Caco-2 (cell line): ENCODE measurements around the gene AS3MT. TPM values are rescaled to one million over a fixed set of nuclear protein-coding genes. Genes with fewer than 3 reads are reported as not detected.
"Not testable (repeated sequence)": the region's sequence is repeated elsewhere in the genome, so short reads cannot be mapped to it uniquely, and the experiment has no call there.

ENCODE experiments used
- Bru-seq: library from RNA; stranded (reverse); fragments of 400-500 nt; gene quantifications from one replicate; lab custom pipeline; 2021; lab: Mats Ljungman, UMichigan
- BruChase-seq, 2 experiments: library from RNA; stranded (reverse); fragments of 400-500 nt; gene quantifications; one replicate each; lab custom pipeline; 2021; lab: Mats Ljungman, UMichigan
- BruUV-seq: library from RNA; stranded (reverse); fragments of 400-500 nt; replicated peaks from 2 replicates; lab custom pipeline; 2021; lab: Mats Ljungman, UMichigan
- CTCF ChIA-PET: fragments of 300-600 bp; sonication (Branson Sonifier 250); formaldehyde crosslinking; loops from one replicate; lab custom pipeline; 2022; ENCODE audit warnings: antibody characterized with exemption; lab: Charles Lee
- POLR2A ChIA-PET: fragments of 300-600 bp; sonication (Branson Sonifier 250); formaldehyde crosslinking; loops from one replicate; lab custom pipeline; 2022; ENCODE audit warnings: antibody characterized with exemption; lab: Charles Lee
- DNase-seq, 2 experiments: peaks; one replicate each; pipeline versions ENCODE4 v3.0.0 to v3.0.0-alpha.2; 2020 to 2022
- H3K27me3 ChIP-seq: replicated peaks from 2 replicates; pipeline ENCODE4 v1.6.0; 2011; ENCODE audit warnings: low read length; ENCODE audit not compliant: control insufficient read depth, insufficient read depth
- H3K36me3 ChIP-seq: 2 replicates; pipeline ENCODE4 v1.5.1; 2011; ENCODE audit warnings: low read length; ENCODE audit not compliant: control insufficient read depth, insufficient read depth
- H3K4me1 ChIP-seq: fragments of 250-450 bp; sonication (Bioruptor Pico); 2 replicates; pipeline ENCODE4 v1.5.1; 2020; ENCODE audit warnings: mild to moderate bottlenecking
- H3K4me3 ChIP-seq: 2 replicates; pipeline ENCODE4 v1.5.1; 2011; ENCODE audit warnings: low read depth, mild to moderate bottlenecking, control low read depth, low read length
- H3K9me3 ChIP-seq: fragments of 250-450 bp; sonication (Bioruptor Pico); 2 replicates; pipeline ENCODE4 v1.5.1; 2020; ENCODE audit warnings: mild to moderate bottlenecking, moderate library complexity
- H3K27ac Mint-ChIP-seq: one replicate; pipeline ENCODE4 v1.8.0; 2022; ENCODE audit warnings: mixed read lengths; ENCODE audit not compliant: unreplicated experiment
- H3K27me3 Mint-ChIP-seq: one replicate; pipeline ENCODE4 v1.8.0; 2022; ENCODE audit warnings: mixed read lengths; ENCODE audit not compliant: insufficient read depth, unreplicated experiment
- H3K36me3 Mint-ChIP-seq: one replicate; pipeline ENCODE4 v1.8.0; 2022; ENCODE audit warnings: mild to moderate bottlenecking, mixed read lengths; ENCODE audit not compliant: insufficient read depth, unreplicated experiment
- H3K4me1 Mint-ChIP-seq: one replicate; pipeline ENCODE4 v1.8.0; 2022; ENCODE audit warnings: low read depth, mixed read lengths; ENCODE audit not compliant: unreplicated experiment
- H3K4me3 Mint-ChIP-seq: one replicate; pipeline ENCODE4 v1.8.0; 2022; ENCODE audit warnings: mild to moderate bottlenecking, moderate library complexity, mixed read lengths; ENCODE audit not compliant: unreplicated experiment
- H3K9me3 Mint-ChIP-seq: one replicate; pipeline ENCODE4 v1.8.0; 2022; ENCODE audit warnings: mixed read lengths; ENCODE audit not compliant: unreplicated experiment
- CTCF ChIP-seq, 2 experiments: fragments of 200-600 bp in 1 of 2; IDR thresholded peaks; 1 replicate in 1 of 2; 2 replicates in 1 of 2; pipeline versions ENCODE4 v1.5.1 to v1.8.0; 2011 to 2022; ENCODE audit warnings: antibody characterized with exemption in 1 of 2, control low read depth in 1 of 2, inconsistent platforms in 1 of 2, low read depth in 1 of 2, low read length in 1 of 2, mild to moderate bottlenecking in 1 of 2, moderate library complexity in 1 of 2; ENCODE audit not compliant: insufficient read depth in 1 of 2, severe bottlenecking in 1 of 2, unreplicated experiment in 1 of 2
- intact Hi-C: fragments of 100-400 bp; cut with micrococcal nuclease; formaldehyde crosslinking; loops from one replicate; pipeline ENCODE4 v1.10.0; 2022; ENCODE audit not compliant: unreplicated experiment
- long read RNA-seq: library from polyadenylated mRNA; stranded (forward); transcript quantifications from one replicate; pipeline ENCODE4 v2.0.0, GENCODE V29; 2022
- total RNA-seq: library from RNA; stranded (reverse); gene quantifications from 2 replicates; pipeline ENCODE4 v1.2.3, GENCODE V29; 2022

Gene AS3MT
- total RNA-seq (6.4 and 8.6 TPM in 2 replicates), Bru-seq, nascent RNA (percentile 54 among the genes with signal in this experiment), BruChase-seq, experiment 1, labeled RNA remaining after a 2-hour chase (percentile 56 among the genes with signal in this experiment), BruChase-seq, experiment 2, labeled RNA remaining after a 6-hour chase (percentile 76 among the genes with signal in this experiment)
- long read RNA-seq, partial matches to known transcripts: 0 of 5 reads
- long read RNA-seq, other reads (novel, unspliced or antisense): 2 of 5 reads

GRCh38 chr10:102869258-102870198 lies at the start of gene AS3MT:
Gene AS3MT, plus strand, starts transcription at chr10:102869470. Its CDS starts 123 bp downstream, at chr10:102869593.
- ChIA-PET POLR2A (interaction anchor here (0.6 to 1.8 kb wide), 5 partner anchors 15 to 212 kb away, joined by 3 to 9 read pairs (median 4); partner anchors contain the start of genes ARL3, BORCS7, SFXN2 and WBP1L), CTCF (interaction anchor here (0.7 to 1.6 kb wide), 5 partner anchors 12 to 48 kb away, joined by 3 to 5 read pairs (median 4); partner anchors contain the start of gene BORCS7)
- H3K9me3 ChIP-seq: no peaks in the 10 kb centered on the region
- H3K4me3 Mint-ChIP-seq: peak within 1 kb of the TSS; percentile 78
- H3K36me3 ChIP-seq: no peaks in the 10 kb centered on the region
- H3K4me1 ChIP-seq: peaks cover 6% of the 10 kb centered on the region; the same call in 1 of the 2 replicates
- TSS peak; percentile 58 for BruUV-seq
- peak within 1 kb of the TSS; percentile 40 for H3K27ac Mint-ChIP-seq
- intact Hi-C loops: loop anchor here (1.0 to 2.0 kb wide), 2 partner anchors 15 to 35 kb away; partner anchors contain the start of gene BORCS7
- no peaks in the 10 kb centered on the region for H3K9me3 Mint-ChIP-seq
- peak; percentile 86 to 87 for DNase-seq
- TF ChIP-seq CTCF (IDR thresholded peaks at IDR 0.05; ENCODE audit: insufficient read depth in 1 of 2, low read depth in 1 of 2, low read length in 1 of 2, severe bottlenecking in 1 of 2, unreplicated experiment in 1 of 2): no peak
- H3K27me3 Mint-ChIP-seq: no peaks in the 10 kb centered on the region
- H3K4me1 Mint-ChIP-seq: peaks cover 9% of the 10 kb centered on the region
- H3K27me3 ChIP-seq: no peaks in the 10 kb centered on the region
- H3K4me3 ChIP-seq: peak within 1 kb of the TSS; percentile 50
- peaks cover 7% of the 10 kb centered on the region for H3K36me3 Mint-ChIP-seq

GRCh38 chr10:102820008-102820407 lies 49.3 kb upstream of the AS3MT start:
- H3K4me1 Mint-ChIP-seq, H3K4me3 ChIP-seq, H3K36me3 ChIP-seq, H3K9me3 Mint-ChIP-seq, CTCF ChIA-PET, H3K9me3 ChIP-seq, BruUV-seq, H3K4me3 Mint-ChIP-seq, intact Hi-C loops, POLR2A ChIA-PET, DNase-seq, H3K27me3 Mint-ChIP-seq, H3K27me3 ChIP-seq, H3K36me3 Mint-ChIP-seq: not testable (repeated sequence)
- peaks cover 13% of the 10 kb centered on the region; the same call in 1 of the 2 replicates for H3K4me1 ChIP-seq
- peak overlapping the region; percentile 17 for H3K27ac Mint-ChIP-seq

- DNase-seq: no peak
- intact Hi-C loops: no loop called here
Measured at GRCh38 chr10:102822222-102822621, 47.0 kb upstream of the AS3MT start.

More at GRCh38 chr10:102822222-102822621, 47.0 kb upstream of the AS3MT start:
- Histone ChIP-seq H3K27me3 (no peaks in the 10 kb centered on the region), H3K36me3 (no peaks in the 10 kb centered on the region), H3K9me3 (0 out of 2 replicates have a peak, but pooled peaks cover 4% of the 10 kb centered on the region), H3K4me1 (peaks cover 9% of the 10 kb centered on the region; the same call in 1 of the 2 replicates), H3K4me3 (no peak overlapping the region)
- no peak for TF ChIP-seq CTCF (IDR thresholded peaks at IDR 0.05; ENCODE audit: insufficient read depth in 1 of 2, low read depth in 1 of 2, low read length in 1 of 2, severe bottlenecking in 1 of 2, unreplicated experiment in 1 of 2)
- Mint-ChIP-seq H3K9me3 (no peaks in the 10 kb centered on the region), H3K27me3 (no peaks in the 10 kb centered on the region), H3K4me1 (peaks cover 7% of the 10 kb centered on the region), H3K4me3 (no peak overlapping the region), H3K36me3 (no peaks in the 10 kb centered on the region), H3K27ac (no peak overlapping the region)
- no TSS peak for BruUV-seq
- POLR2A ChIA-PET: no interaction called here
- CTCF ChIA-PET: no interaction called here
